Small intestine (tissue), 16 donors: ENCODE data around the gene GJC1. TPM values are rescaled to one million over a fixed set of nuclear protein-coding genes. Genes with fewer than 3 reads are reported as not detected.
A peak's percentile ranks its signal among the peaks of the same experiment; 100 is the strongest.

Experiments used
- DNase-seq, 2 donors: peaks; one replicate each; pipeline versions ENCODE4 v3.0.0 to v3.0.0-alpha.2; 2013
- FAIRE-seq: peaks from 2 replicates; lab custom pipeline; 2012; peaks lifted over from hg19 to GRCh38; lab: Jason Lieb, UNC
- H3K27ac ChIP-seq, 3 donors: one replicate each; pipeline ENCODE4 v1.5.1; 2013; ENCODE audit warnings: low read length in 2 of 3, mild to moderate bottlenecking in 2 of 3, control low read depth in 1 of 3, inconsistent platforms in 1 of 3, low read depth in 1 of 3, moderate library complexity in 1 of 3
- H3K27me3 ChIP-seq, 3 donors: one replicate each; pipeline ENCODE4 v1.6.1; 2013; ENCODE audit warnings: low read length in 3 of 3, inconsistent platforms in 1 of 3; ENCODE audit not compliant: control insufficient read depth in 3 of 3, insufficient read depth in 3 of 3
- H3K36me3 ChIP-seq, 3 donors: one replicate each; pipeline ENCODE4 v1.6.1; 2013; ENCODE audit warnings: low read length in 3 of 3, inconsistent platforms in 1 of 3, low read depth in 1 of 3, mild to moderate bottlenecking in 1 of 3, moderate library complexity in 1 of 3; ENCODE audit not compliant: control insufficient read depth in 3 of 3, insufficient read depth in 2 of 3
- H3K4me1 ChIP-seq, 3 donors: one replicate each; pipeline ENCODE4 v1.6.1; 2013; ENCODE audit warnings: low read length in 2 of 3, inconsistent platforms in 1 of 3, low read depth in 1 of 3, mild to moderate bottlenecking in 1 of 3, moderate library complexity in 1 of 3; ENCODE audit not compliant: control insufficient read depth in 3 of 3, insufficient read depth in 2 of 3
- H3K4me3 ChIP-seq, 3 donors: one replicate each; pipeline ENCODE4 v1.5.1; 2013; ENCODE audit warnings: low read length in 3 of 3, control low read depth in 1 of 3, inconsistent platforms in 1 of 3, low read depth in 1 of 3, mild to moderate bottlenecking in 1 of 3, moderate library complexity in 1 of 3
- H3K9me3 ChIP-seq, 2 donors: one replicate each; pipeline ENCODE4 v1.6.1; 2013; ENCODE audit warnings: low read depth in 1 of 2, low read length in 1 of 2; ENCODE audit not compliant: control insufficient read depth in 2 of 2, insufficient read depth in 1 of 2
- WGBS, 3 donors: extraction: QIAGEN DNeasy Blood & Tissue Kit; methylation state at CpG; one replicate each; pipeline ENCODE4 v1.1.7; 2013; 5-methylcytosine and 5-hydroxymethylcytosine counted together
- long read RNA-seq, 10 donors: transcript quantifications; one replicate each; lab custom pipeline, GENCODE V29; 2026
- polyA plus RNA-seq, 4 donors: library from polyadenylated mRNA; stranded (reverse) in 3 of 4; unstranded in 1 of 4; fragments of 200-250 nt in 3 of 4; fragments of 120-200 nt in 1 of 4; gene quantifications; one replicate each; pipeline versions ENCODE4 v1.2.1 to v1.2.3, GENCODE V29; 2013
- donor health status: healthy with polysubstance abuse.
- donor health status: control.
- donor health status: control.
- donor health status: Bipolar disorder and iron deficiency.
- donor health status: healthy.

The GJC1 gene
- polyA plus RNA-seq = 1 to 10 TPM in 2 of 4 donors, not detected in 2; 3.2 to 4.7 TPM
- long read RNA-seq, donor 1 = 0 reads
- long read RNA-seq, donor 2 = 0 reads
- long read RNA-seq, donor 3, partial matches to known transcripts = 18 of 19 reads
- long read RNA-seq, donor 3, other reads (novel, unspliced or antisense) = 0 of 19 reads
- long read RNA-seq, donor 4 = 0 reads
- long read RNA-seq, donor 5 = 0 reads
- long read RNA-seq, donor 6, partial matches to known transcripts = 6 of 6 reads
- long read RNA-seq, donor 6, other reads (novel, unspliced or antisense) = 0 of 6 reads
- long read RNA-seq, donor 7, transcript GJC1-209 (3 exons, 1,837 nt) = major isoform, 8 of 11 reads
- long read RNA-seq, donor 7, partial matches to known transcripts = 0 of 11 reads
- long read RNA-seq, donor 7, other reads (novel, unspliced or antisense) = 0 of 11 reads
- long read RNA-seq, donor 8 = 0 reads
- long read RNA-seq, donor 9 = 0 reads
- long read RNA-seq, donor 10, partial matches to known transcripts = 0 of 2 reads
- long read RNA-seq, donor 10, other reads (novel, unspliced or antisense) = 0 of 2 reads

DNA sequence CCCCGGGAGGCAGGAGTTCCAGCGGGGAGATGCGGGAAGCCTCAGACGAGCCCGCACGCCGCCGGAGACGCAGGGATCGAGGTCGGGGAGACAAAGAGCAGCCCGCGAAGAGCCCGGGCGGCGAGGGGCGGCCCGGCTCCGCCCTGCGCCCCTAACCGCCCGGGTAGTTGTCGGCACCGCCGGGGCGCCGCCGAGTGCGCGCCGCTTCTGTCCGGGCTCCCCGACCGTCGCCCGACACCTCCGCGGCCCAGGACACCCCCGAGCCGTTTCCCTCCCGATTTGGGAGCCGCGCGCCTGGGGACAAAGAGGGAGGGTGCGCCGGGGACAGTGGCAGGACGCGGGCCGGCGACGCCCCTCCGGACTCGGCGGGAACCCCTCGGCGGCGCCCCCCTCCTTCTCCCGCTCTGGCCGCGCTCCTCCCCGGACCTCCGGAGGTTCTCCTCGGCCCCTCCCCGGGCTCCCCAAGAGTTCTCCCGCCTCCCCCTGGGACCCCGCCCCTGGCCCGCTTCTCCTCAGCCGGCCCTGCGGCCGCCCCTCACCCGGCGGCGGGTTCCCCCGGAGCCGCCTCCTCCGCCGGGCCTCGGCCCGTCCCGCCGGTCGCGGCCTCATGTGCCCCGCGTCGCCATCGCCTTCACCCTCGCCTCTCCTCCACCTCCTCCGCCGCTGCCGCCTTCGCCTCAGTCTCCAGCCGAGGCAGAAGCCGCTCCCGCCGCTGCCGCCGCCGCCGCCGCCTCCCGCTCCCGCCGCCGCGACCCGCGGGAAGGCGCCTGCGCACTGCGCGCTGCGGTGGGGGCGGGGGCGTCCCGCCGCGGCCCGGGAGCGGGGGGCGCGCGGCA, at the start of gene GJC1:
GJC1 (minus strand) TSS at position 765 of the 836 bp plus-strand sequence. CDS start 24,470 bp downstream, outside the sequence.
- H3K4me1 ChIP-seq = peaks cover 0 to 4% (median 0%) of the 10 kb centered on the region in 3 donors
- 0 to 1% (median 1%) methylated on average over 62 to 123 of the region's 123 CpGs for WGBS, 3 donors
- no peak for FAIRE-seq

DNA sequence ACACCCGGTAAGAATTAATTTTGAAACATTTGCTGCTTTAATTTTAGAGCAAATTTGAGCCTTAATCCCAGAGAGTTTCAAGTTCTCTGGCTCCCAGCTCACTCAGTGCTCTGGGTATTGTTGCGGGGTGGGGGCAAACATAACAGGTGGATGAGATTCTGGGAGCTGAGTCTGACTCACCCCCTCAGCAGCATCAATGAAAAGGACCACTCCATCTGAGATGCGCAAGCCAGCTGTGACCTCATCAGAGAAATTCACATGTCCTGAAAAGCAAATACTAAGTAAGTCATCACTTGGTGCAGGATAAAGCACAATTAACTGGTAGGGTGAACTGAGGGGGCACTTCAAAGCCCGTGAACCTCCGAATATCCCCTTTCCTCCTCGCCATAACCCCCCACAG, 49.3 kb upstream of the GJC1 start:
- H3K36me3 ChIP-seq = peaks cover 18 to 61% (median 20%) of the 10 kb centered on the region in 3 donors
- no peak overlapping the region for H3K27ac ChIP-seq
- H3K4me3 ChIP-seq = no peak overlapping the region
- H3K9me3 ChIP-seq = no peaks in the 10 kb centered on the region
- FAIRE-seq (no peak), DNase-seq (no peak)
- no peaks in the 10 kb centered on the region for H3K27me3 ChIP-seq
- H3K4me1 ChIP-seq = no peaks in the 10 kb centered on the region
- WGBS, 3 donors = 89 to 97% (median 97%) methylated on average over 6 of the region's 6 CpGs

More for the DNA sequence above, at the start of gene GJC1:
- Histone ChIP-seq H3K9me3 (no peaks in the 10 kb centered on the region), H3K4me3 (peak within 1 kb of the TSS; percentile 46 to 67 (median 62)), H3K27ac (peak within 1 kb of the TSS in 2 of 3 donors; percentile 66 to 77), H3K27me3 (peaks cover 8 to 40% (median 16%) of the 10 kb centered on the region in 3 donors), H3K36me3 (no peaks in the 10 kb centered on the region)
- DNase-seq = peak in 1 of 2 donors; percentile 50

DNA sequence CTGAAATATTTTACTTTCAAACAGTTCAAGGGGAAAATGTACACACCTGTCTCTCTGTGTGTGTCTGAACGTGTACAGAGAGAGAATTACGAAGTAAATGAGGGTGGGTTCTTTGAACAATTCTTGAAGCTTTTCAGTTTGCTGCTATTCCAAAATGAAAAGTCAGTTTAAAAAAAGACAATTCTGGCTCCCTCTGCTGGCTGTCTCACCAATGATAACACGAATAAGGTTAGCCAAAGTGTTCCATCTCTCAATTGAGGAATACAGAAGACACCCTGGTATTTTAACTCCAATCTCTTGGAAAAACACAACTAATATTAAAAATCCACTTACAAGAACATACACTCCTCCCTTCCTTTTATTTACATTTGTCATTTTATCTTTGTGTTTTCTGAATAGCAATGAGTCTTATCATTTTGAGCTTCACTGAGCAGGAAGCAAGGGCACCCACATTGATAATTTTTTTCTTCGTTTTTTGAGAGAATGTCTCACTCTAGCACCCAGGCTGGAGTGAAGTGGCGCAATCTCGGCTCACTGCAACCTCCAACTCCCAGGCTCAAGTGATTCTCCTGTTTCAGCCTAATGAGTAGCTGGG, 48.6 kb upstream of the GJC1 start:
- Histone ChIP-seq H3K9me3 (no peaks in the 10 kb centered on the region), H3K4me1 (no peaks in the 10 kb centered on the region), H3K4me3 (no peak overlapping the region), H3K27me3 (no peaks in the 10 kb centered on the region), H3K27ac (no peak overlapping the region), H3K36me3 (peaks cover 18 to 60% (median 23%) of the 10 kb centered on the region in 3 donors)
- 59 to 67% (median 60%) methylated on average over 6 of the region's 6 CpGs for WGBS, 3 donors
- no peak for FAIRE-seq
- DNase-seq = peak in 1 of 2 donors; percentile 30

DNA sequence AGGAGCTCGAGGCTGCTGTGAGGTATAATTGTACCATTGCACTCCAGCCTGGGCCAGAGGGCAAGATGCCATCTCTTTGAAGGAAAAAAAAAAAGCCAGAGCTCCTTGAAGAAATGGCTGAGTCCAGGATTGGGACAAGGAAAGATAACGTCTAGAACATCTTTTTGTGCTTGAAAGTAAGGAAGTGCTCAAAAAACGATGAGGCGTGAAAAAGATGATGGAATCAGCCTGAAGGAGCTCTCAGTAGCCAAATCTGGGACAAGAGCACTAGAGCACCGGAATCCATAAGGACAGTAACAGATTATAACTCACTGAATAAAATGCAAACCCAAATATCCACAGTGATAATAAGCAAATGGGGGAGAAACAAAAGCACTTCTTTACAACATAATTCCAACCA, 47.0 kb upstream of the GJC1 start:
- H3K27me3 ChIP-seq = no peaks in the 10 kb centered on the region
- DNase-seq = no peak
- FAIRE-seq = no peak
- H3K4me1 ChIP-seq = no peaks in the 10 kb centered on the region
- WGBS, 3 donors = 84 to 90% (median 87%) methylated on average over 5 of the region's 5 CpGs
- no peak overlapping the region for H3K4me3 ChIP-seq
- peaks cover 20 to 64% (median 26%) of the 10 kb centered on the region in 3 donors for H3K36me3 ChIP-seq
- H3K9me3 ChIP-seq = no peaks in the 10 kb centered on the region
- H3K27ac ChIP-seq = no peak overlapping the region

DNA sequence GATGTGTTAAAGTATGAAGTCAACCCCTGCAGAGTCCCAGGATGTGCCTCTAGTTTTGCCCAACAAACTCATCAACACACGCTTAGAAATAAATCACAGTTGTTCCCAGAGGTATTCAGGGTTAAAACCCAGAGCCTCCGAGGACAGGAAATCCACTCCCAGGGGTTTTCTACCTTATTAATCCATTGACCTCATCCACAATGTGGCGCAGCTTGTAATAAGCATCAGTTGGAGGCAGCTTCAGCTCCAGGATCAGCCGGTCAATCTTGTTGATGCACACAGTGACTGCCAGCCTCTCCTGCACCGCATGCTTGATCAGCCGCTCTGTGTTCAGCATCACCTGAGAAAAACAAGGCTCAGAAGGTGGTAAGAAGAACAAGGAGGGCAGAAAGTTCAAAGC, 45.7 kb upstream of the GJC1 start:
- 95 to 98% (median 96%) methylated on average over 6 of the region's 6 CpGs for WGBS, 3 donors
- H3K4me1 ChIP-seq = no peaks in the 10 kb centered on the region
- no peaks in the 10 kb centered on the region for H3K27me3 ChIP-seq
- no peaks in the 10 kb centered on the region for H3K9me3 ChIP-seq
- peaks cover 17 to 70% (median 21%) of the 10 kb centered on the region in 3 donors for H3K36me3 ChIP-seq
- no peak for FAIRE-seq
- no peak overlapping the region for H3K27ac ChIP-seq
- H3K4me3 ChIP-seq = no peak overlapping the region
- no peak for DNase-seq

DNA sequence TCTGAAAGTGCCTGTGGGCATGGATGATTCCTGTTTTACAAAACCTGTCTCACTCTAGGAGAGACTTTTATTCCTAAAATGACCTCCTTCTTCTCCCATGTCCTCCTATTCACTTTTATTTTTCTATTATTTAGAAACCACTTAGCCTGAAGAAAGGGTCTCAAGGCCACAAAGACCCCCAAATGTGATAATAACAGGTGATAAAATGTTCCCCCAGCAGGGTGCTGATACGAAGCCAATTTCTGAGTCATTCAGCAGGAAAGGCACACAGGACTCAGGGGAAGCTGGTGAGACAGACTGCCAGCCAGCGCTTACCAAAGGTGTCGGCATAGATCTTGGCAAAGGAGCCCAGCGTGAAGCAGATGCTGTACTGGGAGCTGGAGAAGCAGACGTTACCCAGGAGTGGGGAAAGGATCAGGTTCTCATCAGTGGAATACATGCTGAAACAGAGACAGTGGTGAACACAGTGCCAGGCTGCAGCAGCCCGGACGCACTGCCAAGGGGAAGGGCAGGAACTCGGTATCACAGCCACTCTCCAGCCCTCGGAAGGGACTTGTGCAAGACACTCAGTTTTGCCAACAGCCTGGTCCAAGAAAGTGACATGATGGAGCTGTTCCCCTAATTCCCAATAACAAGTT, 42.2 kb upstream of the GJC1 start:
- Histone ChIP-seq H3K4me3 (no peak overlapping the region), H3K27ac (no peak overlapping the region), H3K9me3 (no peaks in the 10 kb centered on the region), H3K4me1 (no peaks in the 10 kb centered on the region), H3K27me3 (no peaks in the 10 kb centered on the region), H3K36me3 (peaks cover 15 to 70% (median 21%) of the 10 kb centered on the region in 3 donors)
- DNase-seq = no peak
- 87 to 89% (median 88%) methylated on average over 9 of the region's 9 CpGs for WGBS, 3 donors
- FAIRE-seq = no peak

DNA sequence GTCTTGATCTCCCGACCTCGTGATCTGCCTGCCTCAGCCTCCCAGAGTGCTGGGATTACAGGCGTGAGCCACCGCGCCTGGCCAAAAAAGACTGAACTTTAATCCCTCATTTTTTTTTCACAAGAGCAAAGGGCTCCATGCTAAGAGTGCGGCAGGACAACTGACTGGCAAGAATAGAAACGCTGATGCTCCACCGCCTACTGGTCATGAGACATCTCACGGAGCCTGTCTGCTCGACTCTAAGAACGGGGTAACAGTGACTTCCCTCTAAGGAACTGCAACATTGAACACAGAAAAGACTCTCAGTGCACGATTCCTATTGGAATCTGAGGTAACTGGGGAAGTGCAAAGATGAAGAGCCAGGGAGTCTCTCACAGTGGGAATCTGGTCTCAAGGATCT, 41.5 kb upstream of the GJC1 start:
- DNase-seq = no peak
- WGBS, 3 donors = 88 to 94% (median 92%) methylated on average over 12 of the region's 12 CpGs
- no peak overlapping the region for H3K4me3 ChIP-seq
- H3K36me3 ChIP-seq = peaks cover 15 to 68% (median 21%) of the 10 kb centered on the region in 3 donors
- no peaks in the 10 kb centered on the region for H3K4me1 ChIP-seq
- no peaks in the 10 kb centered on the region for H3K27me3 ChIP-seq
- no peaks in the 10 kb centered on the region for H3K9me3 ChIP-seq
- no peak for FAIRE-seq
- H3K27ac ChIP-seq = no peak overlapping the region
